ENCODE results near the gene COL5A1.

The COL5A1 gene

DNA sequence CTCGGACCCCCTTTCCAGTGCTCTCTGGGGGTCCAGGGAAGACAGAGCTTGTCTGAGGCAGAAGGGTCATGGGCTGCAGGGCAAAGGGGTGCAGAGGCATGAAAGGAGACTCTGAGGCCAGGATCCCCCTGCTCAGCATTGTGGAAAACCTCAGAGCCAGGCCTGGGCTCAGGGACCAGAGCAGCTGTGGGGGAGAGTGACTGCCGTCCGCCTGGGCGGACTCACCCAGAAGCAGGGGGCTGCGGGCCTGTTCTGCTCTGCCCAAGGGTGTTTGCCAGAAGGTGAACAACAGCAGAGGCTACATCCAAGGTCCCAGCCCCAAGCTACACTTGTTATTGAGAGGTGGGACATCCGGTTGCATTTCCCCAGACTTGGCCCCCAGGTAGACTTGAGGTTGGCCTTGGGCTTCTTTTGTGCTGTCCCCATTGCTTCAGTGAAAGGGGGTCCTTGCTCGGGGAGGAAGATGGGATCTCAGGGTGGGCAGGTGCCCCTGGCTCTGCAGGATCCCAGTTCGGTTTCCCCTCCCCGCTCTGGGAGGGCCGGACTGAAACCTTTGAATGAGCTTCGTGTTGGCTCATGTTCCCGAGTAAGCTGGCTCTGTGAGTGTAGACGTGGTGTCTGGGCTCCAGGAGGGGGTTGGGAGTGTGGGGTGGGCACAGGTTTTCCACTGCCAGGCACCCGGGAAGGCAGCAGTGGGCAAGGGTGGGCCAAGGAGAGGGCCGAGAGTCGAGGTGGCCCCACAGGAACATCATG, 92.1 kb downstream of the COL5A1 start:
- H3K4me3 ChIP-seq (ENCODE audit: control insufficient read depth, low read depth, low read length) = no peak overlapping the region
- no peak for TF ChIP-seq CTCF (IDR thresholded peaks at IDR 0.05; ENCODE audit: control insufficient read depth, insufficient read depth, low read depth, low read length, missing control alignments)
- DNase-seq (ENCODE audit: low read depth) = no peak

DNA sequence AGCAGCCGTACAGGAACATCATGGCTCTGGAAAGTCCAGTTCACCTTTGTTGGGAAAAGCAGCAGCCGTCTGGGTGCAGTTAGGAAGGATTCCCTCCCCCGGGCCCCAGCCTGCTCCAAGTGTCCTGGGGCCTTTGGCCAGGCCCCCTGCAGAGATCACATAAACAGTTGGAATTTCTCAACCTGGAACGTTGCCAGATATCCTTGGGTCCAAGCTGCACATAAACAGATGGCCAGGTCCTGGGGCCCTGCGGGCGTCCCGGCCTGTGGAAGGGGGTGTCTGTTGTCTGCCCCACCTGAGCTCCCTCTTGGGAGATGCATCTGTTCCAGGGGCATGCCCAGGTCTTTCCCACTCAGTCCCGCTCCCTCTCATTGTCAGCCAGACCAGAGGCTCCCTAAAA, 92.7 kb downstream of the COL5A1 start:
- DNase-seq (ENCODE audit: low read depth) = peak; percentile 55
- no peak overlapping the region for H3K4me3 ChIP-seq (ENCODE audit: control insufficient read depth, low read depth, low read length)
- no peak for TF ChIP-seq CTCF (IDR thresholded peaks at IDR 0.05; ENCODE audit: control insufficient read depth, insufficient read depth, low read depth, low read length, missing control alignments)

GRCh38 chr9:134735441-134736175, 94.0 kb downstream of the COL5A1 start:
- no peak for TF ChIP-seq CTCF (IDR thresholded peaks at IDR 0.05; ENCODE audit: control insufficient read depth, insufficient read depth, low read depth, low read length, missing control alignments)
- no peak overlapping the region for H3K4me3 ChIP-seq (ENCODE audit: control insufficient read depth, low read depth, low read length)

GRCh38 chr9:134736791-134737497, 95.3 kb downstream of the COL5A1 start:
- no peak overlapping the region for H3K4me3 ChIP-seq (ENCODE audit: control insufficient read depth, low read depth, low read length)
- TF ChIP-seq CTCF (IDR thresholded peaks at IDR 0.05; ENCODE audit: control insufficient read depth, insufficient read depth, low read depth, low read length, missing control alignments) = no peak
- DNase-seq (ENCODE audit: low read depth) = no peak

More at GRCh38 chr9:134735441-134736175, 94.0 kb downstream of the COL5A1 start:
- no peak for DNase-seq (ENCODE audit: low read depth)

DNA sequence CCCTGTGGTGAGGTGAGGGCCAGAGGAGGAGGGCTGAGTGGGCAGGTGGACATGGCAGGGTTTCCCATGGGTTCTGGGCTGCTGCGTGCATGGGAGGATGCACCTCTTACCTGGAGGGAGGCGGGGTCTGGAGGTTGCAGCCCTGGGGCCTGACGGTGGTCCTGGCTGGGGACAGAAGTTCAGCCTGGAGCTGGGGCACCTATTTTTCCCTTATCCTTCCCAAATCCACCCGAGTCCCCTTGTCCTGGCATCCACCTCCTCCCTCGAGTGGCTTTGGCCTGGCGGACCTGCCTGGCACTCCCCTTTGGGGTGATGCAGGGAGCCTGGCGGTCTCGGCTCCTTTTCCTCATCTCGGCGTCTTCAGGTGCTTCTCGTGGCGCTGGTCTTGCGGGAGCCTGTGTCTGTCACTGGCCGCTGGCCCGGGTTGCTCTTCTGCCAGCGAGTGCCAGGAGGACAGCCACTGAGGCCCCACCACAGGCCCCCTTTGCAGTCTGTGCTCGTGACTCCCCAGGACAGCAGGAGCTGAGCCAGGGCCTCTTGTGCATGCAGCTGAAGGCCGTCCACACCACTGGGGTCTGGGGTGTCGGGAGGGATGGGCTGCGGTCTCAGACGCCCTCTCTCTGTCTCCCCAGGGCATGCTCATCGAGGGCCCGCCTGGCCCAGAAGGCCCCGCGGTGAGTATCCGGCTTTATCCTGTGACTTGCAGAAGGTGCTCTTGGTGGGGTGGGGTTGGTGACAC, 96.4 kb downstream of the COL5A1 start:
- TF ChIP-seq CTCF (IDR thresholded peaks at IDR 0.05; ENCODE audit: control insufficient read depth, insufficient read depth, low read depth, low read length, missing control alignments) = no peak
- no peak overlapping the region for H3K4me3 ChIP-seq (ENCODE audit: control insufficient read depth, low read depth, low read length)
- no peak for DNase-seq (ENCODE audit: low read depth)
